ENCODE results near the gene ASZ1. TPM values are rescaled to one million over a fixed set of nuclear protein-coding genes. Genes with fewer than 3 reads are reported as not detected.

ASZ1 gene
- total and polyA plus RNA-seq, 2 donors from 2014 or later: not detected

DNA sequence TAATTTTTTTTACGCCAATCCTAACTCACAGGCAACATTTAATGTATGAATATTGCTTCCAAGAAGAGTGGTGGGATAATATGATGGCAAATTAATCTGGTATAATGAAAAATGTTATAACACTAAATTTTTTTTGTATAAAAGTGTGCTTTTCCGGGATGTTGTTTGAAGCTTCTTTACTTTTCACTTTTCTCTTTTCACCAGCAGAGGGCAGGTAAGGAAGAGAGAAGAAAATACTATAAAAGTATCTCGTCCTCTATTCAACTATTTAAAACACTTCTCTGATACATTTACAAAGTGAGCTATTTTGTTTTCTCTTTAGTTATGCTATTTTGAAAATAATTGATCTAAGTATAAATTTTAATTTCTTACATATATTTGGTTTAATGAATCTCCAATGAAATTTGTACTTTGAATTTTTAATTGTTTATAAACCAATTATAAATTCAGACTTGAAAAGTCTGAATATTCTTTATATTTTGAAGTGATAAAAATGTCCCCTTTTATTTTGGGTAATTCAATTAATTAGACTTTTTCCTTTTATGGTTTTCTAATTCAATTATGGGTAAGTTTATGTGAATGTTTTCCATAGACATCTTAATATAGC, 31.8 kb upstream of the ASZ1 start:
- FAIRE-seq (peak; percentile 93), DNase-seq (peak in 2 of 5 donors; percentile 34 to 69)
- Histone ChIP-seq H3K27me3 (ENCODE audit: control insufficient read depth, insufficient read depth, low read length) (no peaks in the 10 kb centered on the region), H3K4me1 (ENCODE audit: control insufficient read depth in 2 of 3, insufficient read depth in 2 of 3, low read depth in 1 of 3, low read length in 3 of 3) (no peaks in the 10 kb centered on the region), H3K4me3 (ENCODE audit: low read length in 3 of 3) (no peak overlapping the region), H3K9me3 (ENCODE audit: control insufficient read depth in 2 of 3, insufficient read depth in 1 of 3, low read length in 3 of 3) (no peaks in the 10 kb centered on the region), H3K36me3 (ENCODE audit: control insufficient read depth in 2 of 3, insufficient read depth in 3 of 3, low read length in 3 of 3) (no peaks in the 10 kb centered on the region), H3K27ac (ENCODE audit: low read depth in 2 of 2, low read length in 2 of 2) (no peak overlapping the region), H3K9ac (ENCODE audit: low read length in 3 of 3) (no peak overlapping the region)
- intact Hi-C loops (cut with DNase I): no loop called here
- TF ChIP-seq, protein P1, sequence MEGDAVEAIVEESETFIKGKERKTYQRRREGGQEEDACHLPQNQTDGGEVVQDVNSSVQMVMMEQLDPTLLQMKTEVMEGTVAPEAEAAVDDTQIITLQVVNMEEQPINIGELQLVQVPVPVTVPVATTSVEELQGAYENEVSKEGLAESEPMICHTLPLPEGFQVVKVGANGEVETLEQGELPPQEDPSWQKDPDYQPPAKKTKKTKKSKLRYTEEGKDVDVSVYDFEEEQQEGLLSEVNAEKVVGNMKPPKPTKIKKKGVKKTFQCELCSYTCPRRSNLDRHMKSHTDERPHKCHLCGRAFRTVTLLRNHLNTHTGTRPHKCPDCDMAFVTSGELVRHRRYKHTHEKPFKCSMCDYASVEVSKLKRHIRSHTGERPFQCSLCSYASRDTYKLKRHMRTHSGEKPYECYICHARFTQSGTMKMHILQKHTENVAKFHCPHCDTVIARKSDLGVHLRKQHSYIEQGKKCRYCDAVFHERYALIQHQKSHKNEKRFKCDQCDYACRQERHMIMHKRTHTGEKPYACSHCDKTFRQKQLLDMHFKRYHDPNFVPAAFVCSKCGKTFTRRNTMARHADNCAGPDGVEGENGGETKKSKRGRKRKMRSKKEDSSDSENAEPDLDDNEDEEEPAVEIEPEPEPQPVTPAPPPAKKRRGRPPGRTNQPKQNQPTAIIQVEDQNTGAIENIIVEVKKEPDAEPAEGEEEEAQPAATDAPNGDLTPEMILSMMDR (IDR thresholded peaks at IDR 0.05; ENCODE audit: borderline replicate concordance, extremely low read depth, insufficient read depth): peak; percentile 48

- no peak overlapping the region for H3K4me3 ChIP-seq (ENCODE audit: low read length in 3 of 3)
- no peaks in the 10 kb centered on the region for H3K27me3 ChIP-seq (ENCODE audit: control insufficient read depth, insufficient read depth, low read length)
- intact Hi-C loops (cut with DNase I): no loop called here
- DNase-seq (no peak), FAIRE-seq (no peak)
- no peaks in the 10 kb centered on the region for H3K4me1 ChIP-seq (ENCODE audit: control insufficient read depth in 2 of 3, insufficient read depth in 2 of 3, low read depth in 1 of 3, low read length in 3 of 3)
- H3K9me3 ChIP-seq (ENCODE audit: control insufficient read depth in 2 of 3, insufficient read depth in 1 of 3, low read length in 3 of 3): no peaks in the 10 kb centered on the region
- TF ChIP-seq, protein P1 (IDR thresholded peaks at IDR 0.05; ENCODE audit: borderline replicate concordance, extremely low read depth, insufficient read depth): no peak
- no peak overlapping the region for H3K27ac ChIP-seq (ENCODE audit: low read depth in 2 of 2, low read length in 2 of 2)
- no peak overlapping the region for H3K9ac ChIP-seq (ENCODE audit: low read length in 3 of 3)
- H3K36me3 ChIP-seq (ENCODE audit: control insufficient read depth in 2 of 3, insufficient read depth in 3 of 3, low read length in 3 of 3): no peaks in the 10 kb centered on the region
Measured at GRCh38 chr7:117448655-117449054, 21.4 kb upstream of the ASZ1 start.

DNA sequence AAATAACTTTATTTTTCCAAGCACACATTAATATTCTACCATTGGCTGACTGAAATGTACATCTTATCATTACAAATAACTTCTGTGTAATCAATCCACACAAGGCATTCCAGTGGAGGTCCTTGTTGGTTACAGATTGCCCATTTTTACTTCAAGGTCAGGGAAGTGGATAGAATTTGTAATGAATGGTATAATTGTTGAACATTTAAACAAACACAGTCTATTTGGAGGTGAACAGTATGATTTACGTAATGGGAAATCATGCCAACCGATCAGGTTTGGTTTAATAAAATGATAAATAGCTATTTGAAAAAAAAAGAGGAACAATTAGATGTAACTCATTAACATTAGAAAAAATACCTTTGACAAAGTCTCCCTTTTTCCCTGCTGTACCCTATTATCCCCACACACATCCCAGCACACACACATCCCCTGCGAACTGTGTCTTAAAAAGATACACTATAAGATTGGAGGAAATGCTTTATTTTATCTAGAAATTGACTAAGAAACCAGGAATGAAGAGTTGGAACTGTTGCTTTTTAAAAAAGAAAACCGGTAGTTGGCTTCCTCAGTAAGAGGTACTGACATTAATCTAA, 19.0 kb upstream of the ASZ1 start:
- no peak for DNase-seq
- Histone ChIP-seq H3K36me3 (ENCODE audit: control insufficient read depth in 2 of 3, insufficient read depth in 3 of 3, low read length in 3 of 3) (no peaks in the 10 kb centered on the region), H3K4me1 (ENCODE audit: control insufficient read depth in 2 of 3, insufficient read depth in 2 of 3, low read depth in 1 of 3, low read length in 3 of 3) (no peaks in the 10 kb centered on the region), H3K27ac (ENCODE audit: low read depth in 2 of 2, low read length in 2 of 2) (no peak overlapping the region), H3K4me3 (ENCODE audit: low read length in 3 of 3) (no peak overlapping the region), H3K9ac (ENCODE audit: low read length in 3 of 3) (no peak overlapping the region), H3K9me3 (ENCODE audit: control insufficient read depth in 2 of 3, insufficient read depth in 1 of 3, low read length in 3 of 3) (no peaks in the 10 kb centered on the region), H3K27me3 (ENCODE audit: control insufficient read depth, insufficient read depth, low read length) (no peaks in the 10 kb centered on the region)
- TF ChIP-seq, protein P1 (IDR thresholded peaks at IDR 0.05; ENCODE audit: borderline replicate concordance, extremely low read depth, insufficient read depth): no peak
- intact Hi-C loops (cut with DNase I): no loop called here
- no peak for FAIRE-seq

All from kidney (tissue), 14 donors.